T-helper 22 cell (primary cell): ENCODE results near the gene STAMBP.
"Not testable (repeated sequence)": the region's sequence is repeated elsewhere in the genome, so short reads cannot be mapped to it uniquely, and the experiment has no call there.

Source experiments
- DNase-seq: peaks from one replicate; pipeline ENCODE4 v3.0.0-alpha.2; 2020; ENCODE audit warnings: low read depth

STAMBP gene

DNA sequence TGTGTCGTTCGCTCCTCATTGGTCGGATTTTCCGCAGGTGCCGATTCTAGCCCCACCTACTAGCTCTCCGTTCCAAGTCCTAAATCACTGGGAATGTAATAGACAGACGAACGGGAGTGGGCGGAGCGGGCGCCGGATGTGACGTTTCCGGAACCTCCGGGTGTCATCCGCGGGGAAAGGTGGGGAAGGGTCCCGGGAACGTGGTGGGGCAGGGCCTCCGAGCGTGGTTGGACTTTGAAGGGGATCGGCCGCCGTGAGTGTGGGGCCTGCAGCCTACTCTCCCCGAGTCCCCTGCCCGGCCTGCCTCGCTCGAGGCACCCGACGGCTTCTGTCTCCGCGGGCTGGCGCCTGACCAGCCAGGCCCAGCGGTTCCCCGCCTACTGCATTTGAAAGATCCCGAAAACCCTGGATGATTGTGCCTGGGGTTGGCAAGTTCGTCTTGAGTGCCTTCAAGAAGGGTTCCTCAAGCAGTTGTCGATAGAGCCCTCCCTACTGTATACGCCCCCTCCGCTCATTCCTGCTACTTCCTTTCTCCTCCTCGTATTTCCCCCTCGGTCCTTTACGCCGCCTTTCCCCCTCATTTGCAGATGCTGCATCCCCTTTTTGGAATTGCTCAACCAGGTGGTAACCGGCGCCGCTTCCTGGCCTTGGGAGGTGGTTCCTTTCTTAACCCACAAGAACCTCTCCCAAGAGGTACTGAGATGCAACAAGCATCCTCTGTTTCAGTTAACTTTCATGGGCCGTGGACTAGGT is at the start of gene STAMBP:
STAMBP (plus strand) TSS at position 144 of the 753 bp plus-strand sequence. CDS start 1,896 bp downstream, outside the sequence.
- peak; percentile 88 for DNase-seq

DNA sequence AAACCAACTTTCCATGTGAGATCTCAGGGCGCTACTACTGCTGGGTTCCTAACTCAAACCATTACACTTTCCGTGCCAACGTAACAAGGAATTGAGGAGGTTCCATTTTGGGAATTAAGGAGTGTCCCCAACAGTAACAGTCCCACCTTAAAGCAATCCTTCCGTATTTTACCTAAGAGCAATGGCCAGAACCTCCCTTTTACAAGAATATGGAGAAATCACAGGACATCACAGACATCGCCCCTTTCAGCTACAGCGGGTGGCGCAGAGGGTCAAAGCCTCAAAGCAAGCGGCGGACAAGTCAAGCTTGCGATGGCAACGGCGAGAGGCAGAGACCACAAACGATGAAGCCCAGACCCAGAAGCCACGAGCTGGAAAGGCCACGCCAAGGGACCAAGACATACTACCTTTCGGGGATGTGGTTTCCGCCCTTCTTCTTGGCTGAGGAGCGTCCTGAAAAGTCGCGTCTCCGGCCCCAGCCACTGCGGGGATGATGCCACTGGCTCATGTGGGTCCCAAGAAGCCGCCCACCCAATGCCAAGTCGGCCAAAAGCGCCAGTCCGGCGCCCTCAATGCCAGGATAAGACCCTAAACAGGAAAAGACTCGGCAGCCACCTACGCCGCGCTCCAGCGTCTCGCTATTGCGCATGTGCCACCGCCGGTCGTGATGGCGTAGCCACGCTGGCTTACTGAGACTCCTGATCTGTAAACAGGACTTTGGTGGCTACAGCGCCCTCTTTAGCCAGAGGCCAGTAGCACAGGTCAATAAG is 49.1 kb upstream of the STAMBP start, which contains the start of gene DUSP11:
DUSP11 (minus strand) TSS at position 637 of the 770 bp plus-strand sequence; CDS start at position 508, 129 bp downstream.
- DNase-seq, result peak; percentile 89

DNA sequence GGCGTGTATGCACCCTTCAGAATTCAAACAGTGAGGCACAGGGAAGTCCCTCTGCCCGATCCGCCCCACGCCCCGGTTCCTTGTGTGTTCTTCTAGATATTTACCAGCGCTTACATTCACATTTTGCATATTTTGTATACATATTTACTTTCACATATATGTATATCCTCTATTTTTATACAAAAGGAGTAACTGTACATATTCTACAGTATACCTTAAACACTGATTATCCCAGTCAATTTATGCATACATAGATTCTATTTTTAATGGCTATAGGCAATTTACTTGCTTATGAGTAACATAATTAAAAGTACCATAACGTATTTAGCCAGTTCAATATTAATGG is 48.6 kb upstream of the STAMBP start:
- no peak for DNase-seq

DNA sequence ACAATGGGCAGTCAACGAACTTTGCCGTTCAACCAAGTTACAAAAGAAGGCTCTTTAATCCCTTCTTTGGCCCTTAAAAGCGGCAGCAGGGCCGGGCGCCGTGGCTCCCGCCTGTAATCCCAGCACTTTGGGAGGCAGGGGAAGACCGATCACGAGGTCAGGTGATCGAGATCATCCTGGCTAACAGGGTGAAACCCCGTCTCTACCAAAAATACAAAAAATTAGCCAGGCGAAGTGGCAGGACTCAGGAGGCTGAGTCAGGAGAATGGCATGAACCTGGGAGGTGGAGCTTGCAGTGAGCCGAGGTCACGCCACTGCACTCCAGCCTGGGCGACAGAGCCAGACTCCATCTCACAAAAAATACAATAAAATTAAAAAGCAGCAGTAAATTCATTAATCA is 45.4 kb upstream of the STAMBP start:
- not testable (repeated sequence) for DNase-seq

DNA sequence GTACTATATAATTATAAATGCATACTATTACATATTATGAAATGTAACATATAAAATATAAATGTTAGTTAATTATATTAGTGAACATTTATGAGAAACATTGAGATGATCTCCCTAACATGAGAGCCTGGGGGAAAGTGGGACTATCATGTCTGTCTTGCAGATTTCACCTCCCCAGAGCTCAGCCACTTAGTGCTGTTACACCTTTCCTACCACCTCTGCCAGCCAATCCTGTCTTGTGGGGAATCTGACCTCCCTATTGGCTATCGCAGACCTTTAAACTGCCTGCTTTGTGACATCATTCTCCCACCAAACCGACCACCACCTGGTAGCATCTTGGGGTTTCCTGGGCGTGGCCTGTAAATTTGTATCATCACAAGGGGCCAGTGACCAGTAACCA is 44.9 kb upstream of the STAMBP start, which contains the start of gene C2orf78:
C2orf78 (plus strand) TSS at position 301 of the 400 bp plus-strand sequence. CDS start 127 bp downstream, outside the sequence.
- DNase-seq, result not testable (repeated sequence)

DNA sequence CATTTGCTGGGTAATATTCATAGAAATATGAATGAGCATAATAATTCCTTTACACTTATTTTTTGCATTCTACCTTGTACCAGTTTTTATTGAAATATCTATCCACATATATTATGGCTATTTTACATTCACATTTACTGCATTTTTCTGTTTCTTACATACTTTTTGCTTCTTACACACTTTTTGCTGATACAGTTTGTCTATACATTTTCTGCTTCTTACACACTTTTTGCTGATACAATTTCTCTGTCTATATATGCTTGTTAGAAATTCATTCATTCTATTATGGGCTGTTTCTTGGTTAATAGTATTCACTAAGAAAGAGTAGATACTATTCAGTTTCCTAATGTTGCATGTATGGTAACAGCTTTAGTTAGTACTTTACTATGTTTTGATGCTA is 16.9 kb upstream of the STAMBP start:
- DNase-seq, result no peak

DNA sequence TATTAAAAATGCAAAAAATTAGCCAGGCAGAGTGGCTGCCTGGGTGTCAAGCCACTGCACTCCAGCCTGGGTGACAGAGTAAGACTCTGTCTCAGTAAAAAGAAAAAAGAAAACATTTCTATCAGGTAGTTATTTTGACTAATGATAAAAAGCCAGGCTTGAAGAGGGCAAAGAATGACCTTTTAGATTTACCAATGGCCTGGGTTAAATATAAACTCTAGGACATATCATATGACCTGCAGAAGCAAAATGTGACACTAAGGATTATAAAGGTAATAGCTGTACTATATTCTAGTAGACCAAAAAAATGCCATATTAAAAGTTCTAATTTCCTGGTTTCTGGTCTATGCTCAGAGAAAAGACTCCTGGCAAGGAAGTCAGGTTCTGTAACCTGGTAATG is 16.1 kb upstream of the STAMBP start:
- DNase-seq, result no peak

DNA sequence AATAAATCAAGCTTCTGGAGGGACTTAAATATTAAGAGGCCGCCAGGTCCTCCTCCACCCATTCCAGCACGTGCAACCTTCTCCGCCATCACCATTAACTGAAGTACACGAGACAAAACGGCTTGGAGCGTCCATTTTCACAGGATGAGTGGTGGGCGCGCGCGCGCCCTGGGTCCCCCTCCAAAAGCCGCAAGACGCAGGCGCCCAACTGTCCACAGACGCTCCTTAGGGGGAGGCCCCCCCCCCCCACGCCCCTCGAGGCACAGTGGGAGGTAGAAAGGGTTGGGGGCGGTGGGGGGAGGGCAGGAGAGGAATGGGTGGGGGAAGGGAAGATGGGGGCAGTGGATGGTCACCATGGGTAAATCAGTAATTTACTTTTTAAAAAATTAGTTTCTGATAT is 10.5 kb upstream of the STAMBP start:
- no peak for DNase-seq

DNA sequence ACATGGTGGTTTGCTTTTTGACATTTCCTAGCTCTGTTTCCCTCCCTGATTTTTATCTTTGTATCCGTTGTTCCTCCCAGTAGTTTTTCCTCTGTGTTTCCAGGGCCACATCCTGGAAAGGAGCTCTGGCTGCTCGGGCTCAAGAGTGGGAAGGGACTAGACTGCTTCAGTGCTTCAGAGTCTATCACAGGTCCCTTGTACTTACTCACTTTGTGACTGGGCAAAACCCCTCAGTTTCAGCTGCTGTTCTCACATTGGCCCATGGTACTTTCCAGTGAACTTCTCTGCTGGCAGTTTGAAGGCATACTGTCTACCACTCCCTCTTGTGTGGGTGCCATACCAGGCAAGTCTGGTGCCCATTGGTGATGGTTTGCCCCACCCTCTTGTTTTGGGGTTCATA is 7.5 kb upstream of the STAMBP start:
- DNase-seq, result no peak

DNA sequence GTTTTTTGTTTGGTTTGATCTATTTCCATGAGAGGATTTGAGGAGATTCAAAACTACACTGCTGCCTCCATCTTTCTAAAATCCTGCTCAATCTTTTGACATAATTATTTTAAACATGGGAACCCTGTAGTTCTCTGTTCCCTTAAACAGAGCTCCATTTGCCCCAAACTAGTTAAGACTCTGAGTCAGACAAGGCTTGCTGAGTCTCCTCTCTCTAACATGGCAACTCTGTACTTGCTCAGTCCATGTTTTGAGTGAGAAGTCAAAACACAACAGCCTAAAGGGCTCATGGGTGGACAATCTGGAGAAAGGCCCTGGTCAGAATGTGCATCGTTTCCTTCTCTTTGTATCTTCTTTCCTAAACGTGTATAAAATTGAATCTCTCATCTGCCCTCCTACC is 7.1 kb upstream of the STAMBP start:
- DNase-seq, result no peak

DNA sequence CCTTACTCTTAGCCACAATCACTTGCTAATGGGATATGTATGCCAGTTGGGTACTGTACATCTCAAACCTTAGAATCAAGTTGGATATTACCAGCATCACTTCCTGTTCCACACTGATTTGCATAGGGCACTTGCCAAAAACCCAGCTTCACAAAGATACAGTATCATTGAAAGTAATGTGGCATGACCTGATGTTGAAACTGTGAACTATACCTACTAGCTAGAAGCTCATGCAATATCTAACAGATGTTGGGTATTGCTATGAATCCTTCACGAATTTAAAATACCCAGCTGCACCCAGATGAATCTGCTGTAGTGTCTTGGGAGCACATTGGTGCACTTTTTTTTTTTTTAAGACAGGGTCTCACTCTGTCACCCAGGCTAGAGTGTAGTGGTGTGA is 6.5 kb upstream of the STAMBP start:
- DNase-seq, result no peak

DNA sequence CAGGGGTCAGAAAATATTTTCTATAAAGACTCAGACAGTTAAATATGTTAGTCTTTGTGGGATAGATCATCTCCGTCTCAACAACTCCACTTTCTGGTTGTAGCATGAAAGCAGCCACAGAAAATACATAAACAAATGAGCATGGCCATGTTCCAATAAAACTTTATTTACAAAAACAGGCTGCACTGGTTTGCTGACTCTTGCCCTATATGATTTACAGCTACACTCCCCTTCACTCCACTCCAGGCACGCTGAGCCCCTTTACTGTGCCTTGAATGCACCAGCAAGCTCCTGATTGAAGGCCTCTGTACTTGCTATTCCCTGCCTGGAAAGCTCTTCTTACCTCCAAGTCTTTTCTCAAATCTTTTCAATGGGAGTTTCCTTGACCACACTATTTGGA is 5.8 kb upstream of the STAMBP start:
- DNase-seq, result no peak

DNA sequence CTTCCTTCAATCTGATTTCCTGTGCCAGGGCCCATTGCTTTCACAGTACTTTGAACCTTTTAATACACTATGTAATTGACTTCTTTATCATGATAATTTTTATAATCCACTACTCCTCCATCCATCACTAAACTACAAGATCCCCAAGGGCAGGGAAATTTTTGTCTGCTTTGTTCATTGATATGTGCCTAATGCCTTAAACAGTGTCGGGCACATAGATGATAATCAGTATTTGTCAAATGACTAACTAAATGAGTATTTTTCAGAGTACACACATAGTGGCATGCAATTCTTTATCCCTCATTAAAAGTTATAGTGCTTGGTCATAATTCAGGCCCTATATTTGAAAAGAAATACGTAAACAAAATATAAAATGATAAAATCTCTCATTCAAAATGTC is 5.3 kb upstream of the STAMBP start:
- no peak for DNase-seq

DNA sequence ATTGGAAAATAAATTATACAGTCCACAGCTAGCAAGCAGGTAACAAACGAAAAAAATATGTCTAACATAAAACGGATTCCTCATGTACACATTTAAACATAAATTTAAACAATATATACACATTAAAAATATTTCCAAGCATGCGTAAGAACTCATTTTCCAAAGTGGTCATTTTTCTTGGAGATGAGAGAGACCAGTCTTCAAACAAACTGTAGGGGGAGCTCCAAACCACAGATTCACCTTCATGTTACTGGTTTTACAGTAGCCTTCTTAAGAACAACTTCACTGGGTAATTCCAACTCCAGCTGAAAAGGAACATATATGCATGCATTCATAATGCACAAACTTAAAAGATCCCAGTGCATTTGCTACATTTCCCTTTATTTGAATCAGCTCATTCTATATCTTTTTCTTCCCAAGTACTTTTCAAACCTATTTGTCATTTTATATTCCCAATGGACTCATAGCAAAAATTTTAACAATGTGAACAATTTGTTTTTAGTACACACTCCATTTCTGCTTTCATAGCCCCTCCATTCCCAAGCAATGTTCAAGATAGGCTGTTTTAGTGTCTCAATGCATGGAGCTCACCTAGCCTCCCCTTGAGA is 4.7 kb upstream of the STAMBP start:
- DNase-seq, result no peak

DNA sequence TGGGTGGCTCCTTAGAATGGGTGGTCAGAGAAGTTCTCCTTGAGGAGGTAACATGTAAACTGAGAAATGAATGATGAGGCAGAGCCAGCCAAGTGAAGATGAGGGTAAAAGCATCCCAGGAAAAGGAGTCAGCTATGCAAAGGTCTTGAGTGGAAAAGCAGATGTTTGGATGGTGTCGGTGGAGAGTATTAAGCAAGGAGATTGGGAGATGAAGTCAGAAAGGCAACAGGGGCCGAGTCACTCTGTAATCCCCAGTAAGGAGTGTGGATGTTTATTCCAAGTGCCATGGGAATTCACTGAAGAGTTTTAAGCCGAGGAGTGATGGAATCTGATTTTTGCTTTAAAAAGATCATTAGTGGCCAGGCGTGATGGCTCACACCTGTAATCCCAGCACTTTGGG is 3.4 kb upstream of the STAMBP start:
- no peak for DNase-seq

DNA sequence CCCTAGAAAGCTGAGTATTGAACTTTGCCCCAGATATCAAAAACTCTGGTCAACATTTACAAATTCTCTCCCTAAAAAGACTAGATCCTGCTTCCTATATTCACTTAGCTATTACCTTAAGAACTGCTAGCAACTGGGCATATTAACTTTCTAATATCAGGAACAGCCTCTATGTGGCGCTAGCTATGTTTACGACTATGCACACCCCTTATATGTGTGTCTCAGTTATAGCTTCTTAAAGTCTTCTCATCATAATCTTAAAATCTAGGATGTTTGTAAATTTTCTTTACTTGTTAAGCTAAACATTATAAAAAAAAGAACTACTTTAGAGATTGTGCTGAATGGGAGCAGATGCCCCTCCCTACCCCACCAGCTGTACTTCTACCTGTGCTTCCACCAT is 1.7 kb upstream of the STAMBP start:
- DNase-seq, result no peak

DNA sequence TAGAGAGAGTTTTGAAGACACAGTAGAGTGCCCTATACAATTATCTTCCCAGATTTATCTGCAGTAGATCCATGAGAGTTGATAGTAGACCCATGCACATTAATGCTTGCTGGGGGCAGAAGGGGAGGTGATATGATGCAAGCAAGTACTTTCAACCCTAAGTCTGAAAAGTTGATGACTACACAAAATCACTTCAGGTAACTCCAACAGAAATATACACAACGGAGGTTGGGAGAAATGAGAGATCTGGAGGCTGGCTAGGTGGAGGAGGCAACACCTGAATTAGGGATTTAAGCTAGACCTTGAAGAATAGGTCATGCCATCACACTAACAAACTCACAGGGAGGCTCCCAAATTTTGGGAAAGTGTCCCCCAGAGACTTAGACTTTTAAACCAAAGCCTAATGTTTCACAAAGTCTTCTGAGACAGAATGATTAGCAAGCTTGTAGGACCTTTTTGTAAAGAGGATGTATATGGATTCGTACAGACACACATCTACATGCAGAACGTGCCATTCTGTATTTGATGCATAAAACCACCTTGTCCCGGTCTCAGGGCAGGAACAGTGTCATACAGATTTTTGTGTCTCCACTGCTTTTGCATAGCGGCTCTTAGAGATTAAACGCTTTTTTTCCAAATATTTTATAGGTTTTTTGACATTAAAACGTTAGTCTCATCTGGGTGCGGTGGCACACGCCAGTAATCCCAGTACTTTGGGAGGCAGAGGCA is 937 bp upstream of the STAMBP start:
- DNase-seq, result no peak

DNA sequence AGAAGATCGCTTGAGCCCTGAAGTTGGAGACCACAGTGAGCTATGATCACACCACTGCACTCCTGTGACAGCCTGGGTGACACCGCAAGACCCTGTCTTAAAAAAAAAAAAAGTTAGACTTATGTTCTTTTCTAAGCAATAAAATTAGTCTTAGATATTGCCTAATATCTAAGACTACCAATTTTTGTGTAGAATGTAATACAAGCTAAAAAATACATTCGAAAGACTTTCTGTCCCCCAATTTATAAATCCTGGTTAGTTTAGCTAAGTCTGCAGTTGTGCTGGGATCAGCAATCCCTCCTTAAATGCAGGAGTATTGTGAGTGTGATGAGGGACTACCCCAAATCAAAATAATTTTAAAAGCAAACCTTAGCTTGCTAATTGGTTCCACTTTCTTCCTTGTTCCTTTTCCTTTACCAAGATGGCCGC is 358 bp upstream of the STAMBP start:
- no peak for DNase-seq

DNA sequence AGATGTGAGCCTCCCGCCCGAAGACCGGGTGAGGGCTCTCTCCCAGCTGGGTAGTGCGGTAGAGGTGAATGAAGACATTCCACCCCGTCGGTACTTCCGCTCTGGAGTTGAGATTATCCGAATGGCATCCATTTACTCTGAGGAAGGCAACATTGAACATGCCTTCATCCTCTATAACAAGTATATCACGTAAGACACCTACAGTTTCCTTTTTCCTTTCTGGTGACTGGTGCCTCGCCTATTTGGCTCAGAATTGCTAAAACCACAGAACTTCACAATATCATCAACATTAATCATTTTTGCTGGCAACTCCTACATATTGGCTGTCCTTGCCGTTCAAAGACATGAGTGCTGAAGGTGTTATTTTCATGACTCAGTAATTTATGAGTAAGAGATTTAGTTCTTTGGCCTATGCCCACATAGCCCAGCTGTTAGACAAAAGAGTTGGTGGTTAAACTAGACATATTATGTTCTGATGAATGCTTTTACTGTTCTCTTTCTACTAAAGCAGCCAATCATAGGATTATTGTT is 2.2 kb downstream of the STAMBP start:
- no peak for DNase-seq

DNA sequence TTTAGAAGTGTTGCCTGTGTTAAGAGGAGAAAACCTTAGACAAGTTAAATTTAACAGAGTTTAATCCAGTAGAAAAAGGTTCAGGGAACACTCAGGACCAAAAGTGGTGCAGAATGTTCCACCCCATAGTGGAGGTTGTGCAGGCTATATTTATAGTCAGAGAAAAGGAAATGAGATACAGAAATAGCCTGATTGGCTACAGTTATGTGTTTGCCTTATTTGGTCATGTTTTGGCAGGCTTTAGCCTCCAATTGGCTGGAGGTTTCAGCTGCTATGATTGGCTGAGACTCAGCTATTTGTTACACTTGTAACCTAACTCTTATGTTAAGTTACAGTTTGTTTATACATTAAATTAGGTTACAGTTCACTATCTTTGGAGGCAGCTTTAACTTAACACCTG is 4.2 kb downstream of the STAMBP start:
- no peak for DNase-seq

DNA sequence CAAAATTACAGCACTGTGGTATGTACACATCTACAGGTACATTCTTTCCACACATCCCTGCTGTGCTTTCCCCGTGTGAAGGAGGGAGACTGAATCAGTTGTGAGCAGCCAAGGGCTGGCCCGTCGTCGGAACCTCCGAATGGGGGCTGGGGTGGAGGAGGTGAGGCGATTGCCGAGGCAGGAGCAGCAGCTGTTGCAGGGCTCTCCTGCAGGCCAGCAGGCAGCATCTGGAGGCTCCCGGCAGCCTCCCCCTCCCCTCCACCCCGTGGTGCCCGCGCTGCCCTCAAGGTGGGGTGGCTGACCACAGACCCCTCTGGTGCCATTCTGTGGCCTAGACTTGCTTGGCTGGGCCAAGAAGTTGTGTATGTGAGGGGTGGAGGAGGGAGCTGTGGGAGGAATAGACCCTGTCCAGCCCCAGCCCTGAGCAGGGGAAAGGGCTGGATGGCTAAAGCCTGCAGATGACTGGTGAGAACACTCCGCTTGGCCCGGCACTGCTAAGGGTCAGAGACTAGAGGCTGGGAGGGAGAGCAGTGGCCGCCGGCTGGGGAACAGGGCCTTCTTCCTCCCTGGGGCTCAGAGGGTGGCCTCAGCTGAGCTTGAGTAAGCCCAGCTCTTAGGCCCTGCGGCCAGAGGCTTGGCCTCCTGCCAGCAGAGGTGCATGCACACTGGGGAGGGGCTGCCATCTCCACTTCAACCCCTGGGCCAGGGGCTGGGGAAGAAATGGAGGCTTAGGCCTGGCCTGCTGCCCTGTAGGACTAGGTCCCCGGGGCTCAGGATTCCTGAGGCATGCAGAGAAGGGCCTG is 7.6 kb downstream of the STAMBP start:
- DNase-seq, result no peak
